ENCODE measurements around the gene DPP3.

DNA sequence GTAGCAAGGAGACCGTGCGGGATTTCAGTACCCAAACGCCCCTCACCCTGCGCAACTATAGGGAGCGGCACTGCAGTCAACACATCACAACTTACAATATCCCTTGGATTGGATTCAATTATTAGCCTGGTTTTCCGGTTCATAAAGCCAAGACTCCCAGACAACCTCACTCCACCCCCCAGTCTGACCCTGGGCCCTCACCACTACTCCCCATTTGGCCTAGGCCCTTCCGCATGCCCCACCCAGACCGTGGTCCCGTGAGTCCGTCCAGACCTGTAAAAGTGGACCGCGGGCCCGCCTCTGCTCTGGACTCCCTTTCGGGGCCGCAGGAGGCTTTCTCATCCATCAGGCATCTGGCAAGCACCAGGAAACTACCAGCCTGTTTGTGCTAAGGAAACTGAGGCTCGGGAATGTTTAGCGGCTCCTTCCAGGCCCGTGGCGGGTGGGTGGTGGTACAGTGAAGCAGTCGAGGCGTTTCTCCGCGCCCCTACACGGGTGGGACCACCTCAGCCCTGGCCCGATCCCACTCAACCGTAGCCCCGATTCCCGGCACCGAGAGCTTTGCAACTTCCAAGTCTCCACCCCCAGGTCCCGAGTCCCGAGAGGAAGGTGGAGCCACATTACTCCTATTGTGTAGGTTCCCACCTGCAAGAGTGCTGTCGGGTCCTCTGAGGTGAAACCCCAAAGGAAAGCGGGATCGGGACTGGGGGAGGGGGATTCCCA lies 679 bp upstream of the DPP3 start:
- TF ChIP-seq, protein P1, sequence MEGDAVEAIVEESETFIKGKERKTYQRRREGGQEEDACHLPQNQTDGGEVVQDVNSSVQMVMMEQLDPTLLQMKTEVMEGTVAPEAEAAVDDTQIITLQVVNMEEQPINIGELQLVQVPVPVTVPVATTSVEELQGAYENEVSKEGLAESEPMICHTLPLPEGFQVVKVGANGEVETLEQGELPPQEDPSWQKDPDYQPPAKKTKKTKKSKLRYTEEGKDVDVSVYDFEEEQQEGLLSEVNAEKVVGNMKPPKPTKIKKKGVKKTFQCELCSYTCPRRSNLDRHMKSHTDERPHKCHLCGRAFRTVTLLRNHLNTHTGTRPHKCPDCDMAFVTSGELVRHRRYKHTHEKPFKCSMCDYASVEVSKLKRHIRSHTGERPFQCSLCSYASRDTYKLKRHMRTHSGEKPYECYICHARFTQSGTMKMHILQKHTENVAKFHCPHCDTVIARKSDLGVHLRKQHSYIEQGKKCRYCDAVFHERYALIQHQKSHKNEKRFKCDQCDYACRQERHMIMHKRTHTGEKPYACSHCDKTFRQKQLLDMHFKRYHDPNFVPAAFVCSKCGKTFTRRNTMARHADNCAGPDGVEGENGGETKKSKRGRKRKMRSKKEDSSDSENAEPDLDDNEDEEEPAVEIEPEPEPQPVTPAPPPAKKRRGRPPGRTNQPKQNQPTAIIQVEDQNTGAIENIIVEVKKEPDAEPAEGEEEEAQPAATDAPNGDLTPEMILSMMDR (IDR thresholded peaks at IDR 0.05) = no peak
- TF ChIP-seq POLR2A (IDR thresholded peaks at IDR 0.05; ENCODE audit: low read length) (no peak), CBX8 (IDR thresholded peaks at IDR 0.05) (no peak), JUNB (IDR thresholded peaks at IDR 0.05) (no peak), EP300 (IDR thresholded peaks at IDR 0.05) (no peak), MYC (IDR thresholded peaks at IDR 0.05; ENCODE audit: borderline replicate concordance, low read length) (no peak), HDAC2 (IDR thresholded peaks at IDR 0.05) (no peak), PHF8 (IDR thresholded peaks at IDR 0.05; ENCODE audit: borderline replicate concordance, low read depth) (0 out of 2 replicates have a peak, but pooled peaks have one; percentile 99)
- TF ChIP-seq, protein P2, sequence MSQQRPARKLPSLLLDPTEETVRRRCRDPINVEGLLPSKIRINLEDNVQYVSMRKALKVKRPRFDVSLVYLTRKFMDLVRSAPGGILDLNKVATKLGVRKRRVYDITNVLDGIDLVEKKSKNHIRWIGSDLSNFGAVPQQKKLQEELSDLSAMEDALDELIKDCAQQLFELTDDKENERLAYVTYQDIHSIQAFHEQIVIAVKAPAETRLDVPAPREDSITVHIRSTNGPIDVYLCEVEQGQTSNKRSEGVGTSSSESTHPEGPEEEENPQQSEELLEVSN (IDR thresholded peaks at IDR 0.05; ENCODE audit: borderline replicate concordance, low read depth) = no peak

Measured in A549 (cell line).